Smooth muscle cell of the pulmonary artery (primary cell): Measurements from ENCODE around the gene PDCD1. TPM values are rescaled to one million over a fixed set of nuclear protein-coding genes. Genes with fewer than 3 reads are reported as not detected.

Experiments used
- total RNA-seq: library from RNA; depleted of rRNA; stranded (reverse); fragments of >200 nt; gene quantifications from 2 replicates; pipeline ENCODE4 v1.2.3, GENCODE V29; 2014

PDCD1 gene
- total RNA-seq: not detected in 2 replicates

GRCh38 chr2:241858206-241859016 is at the start of gene PDCD1:
PDCD1 (minus strand) TSS chr2:241858894; CDS start chr2:241858838, 56 bp downstream.

GRCh38 chr2:241869087-241869961 is 10.6 kb upstream of the PDCD1 start, which contains the start of gene RTP5:
RTP5 (plus strand) TSS chr2:241869729; CDS start chr2:241869757, 28 bp downstream.

GRCh38 chr2:241808721-241809382 is 49.8 kb downstream of the PDCD1 start, which contains the start of gene NEU4:
NEU4 (plus strand) TSS chr2:241809193; CDS start chr2:241814485, 5,292 bp downstream.

Other genes starting within 250 kb of the PDCD1 start
- gene THAP4, start 221.7 kb downstream of the PDCD1 start, total RNA-seq: 29.3 and 43.5 TPM in 2 replicates
- gene ATG4B, start 221.2 kb downstream of the PDCD1 start, total RNA-seq: 57.5 and 74.7 TPM in 2 replicates
- 12.4 and 14.7 TPM in 2 replicates for gene DTYMK, start 172.1 kb downstream of the PDCD1 start, total RNA-seq
- 35.1 and 40.1 TPM in 2 replicates for gene ING5, start 156.9 kb downstream of the PDCD1 start, total RNA-seq
- 19.2 and 27.4 TPM in 2 replicates for gene D2HGDH, start 124.3 kb downstream of the PDCD1 start, total RNA-seq
- 0.33 and 0.46 TPM in 2 replicates for gene GAL3ST2, start 82.1 kb downstream of the PDCD1 start, total RNA-seq
- gene NEU4, start 49.7 kb downstream of the PDCD1 start, total RNA-seq: 0.07 and 0.13 TPM in 2 replicates
- gene RTP5, start 10.8 kb upstream of the PDCD1 start, total RNA-seq: not detected in 2 replicates